Right forelimb (tissue), 1 donor: ENCODE data around the gene CPSF4.
"Not testable (repeated sequence)": the region's sequence is repeated elsewhere in the genome, so short reads cannot be mapped to it uniquely, and the experiment has no call there.

Experiments used
- DNase-seq: peaks from one replicate; pipeline ENCODE4 v3.0.0-alpha.2; 2018

CPSF4 gene

GRCh38 chr7:99408379-99409191 is 30.2 kb upstream of the CPSF4 start, which contains the start of the genes BUD31 and PDAP1:
Gene BUD31, plus strand, starts transcription at chr7:99408969. Its CDS starts 2,124 bp downstream, at chr7:99411093.
Gene PDAP1, minus strand, starts transcription at chr7:99408597. Its CDS starts 49 bp downstream, at chr7:99408548.
- DNase-seq, result peak; percentile 97

DNA sequence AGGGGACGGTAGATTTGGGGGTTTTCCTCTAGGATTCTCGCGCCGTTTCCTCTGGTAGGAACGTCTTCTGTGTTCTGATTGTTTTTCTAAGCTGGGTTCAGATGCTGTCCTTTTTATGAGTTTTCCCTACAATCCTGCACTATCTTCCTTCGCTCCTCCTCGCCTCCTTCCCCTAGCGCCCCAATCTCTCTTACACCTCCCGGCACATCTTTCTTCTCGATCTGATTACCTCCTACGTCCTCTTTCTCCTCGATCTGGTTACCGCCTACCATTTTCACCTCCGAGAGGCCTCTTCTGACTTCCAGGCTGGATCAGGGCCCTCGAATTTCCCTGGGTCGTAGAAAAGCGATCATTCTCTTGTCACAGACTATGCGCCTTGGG is 29.6 kb upstream of the CPSF4 start:
- DNase-seq, result no peak

DNA sequence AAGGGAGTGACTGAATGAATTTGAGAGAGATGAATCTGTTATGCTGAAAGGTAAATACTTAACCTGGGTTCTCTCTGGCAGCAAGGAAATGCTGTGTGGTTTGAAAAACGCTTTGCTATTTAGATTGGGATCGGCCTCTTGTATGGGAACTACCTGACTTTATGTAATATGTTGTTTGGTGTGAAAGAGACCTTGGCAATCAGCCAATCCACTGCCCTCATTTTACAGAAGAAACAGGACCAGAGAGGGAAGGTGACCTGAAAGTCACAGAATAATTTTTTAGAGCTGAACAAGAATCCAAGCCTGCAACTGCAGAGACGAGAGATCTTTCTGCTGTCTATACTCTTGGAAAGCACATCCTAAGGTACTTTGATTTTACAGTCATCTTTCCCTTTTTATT is 28.9 kb upstream of the CPSF4 start:
- no peak for DNase-seq

- DNase-seq, result no peak
These were observed 28.1 kb upstream of the CPSF4 start for GRCh38 chr7:99410635-99411034.

- DNase-seq, result not testable (repeated sequence)
These were observed 23.1 kb upstream of the CPSF4 start for GRCh38 chr7:99415513-99416127.

- no peak for DNase-seq
These were observed 20.5 kb upstream of the CPSF4 start for GRCh38 chr7:99418260-99418659.

DNA sequence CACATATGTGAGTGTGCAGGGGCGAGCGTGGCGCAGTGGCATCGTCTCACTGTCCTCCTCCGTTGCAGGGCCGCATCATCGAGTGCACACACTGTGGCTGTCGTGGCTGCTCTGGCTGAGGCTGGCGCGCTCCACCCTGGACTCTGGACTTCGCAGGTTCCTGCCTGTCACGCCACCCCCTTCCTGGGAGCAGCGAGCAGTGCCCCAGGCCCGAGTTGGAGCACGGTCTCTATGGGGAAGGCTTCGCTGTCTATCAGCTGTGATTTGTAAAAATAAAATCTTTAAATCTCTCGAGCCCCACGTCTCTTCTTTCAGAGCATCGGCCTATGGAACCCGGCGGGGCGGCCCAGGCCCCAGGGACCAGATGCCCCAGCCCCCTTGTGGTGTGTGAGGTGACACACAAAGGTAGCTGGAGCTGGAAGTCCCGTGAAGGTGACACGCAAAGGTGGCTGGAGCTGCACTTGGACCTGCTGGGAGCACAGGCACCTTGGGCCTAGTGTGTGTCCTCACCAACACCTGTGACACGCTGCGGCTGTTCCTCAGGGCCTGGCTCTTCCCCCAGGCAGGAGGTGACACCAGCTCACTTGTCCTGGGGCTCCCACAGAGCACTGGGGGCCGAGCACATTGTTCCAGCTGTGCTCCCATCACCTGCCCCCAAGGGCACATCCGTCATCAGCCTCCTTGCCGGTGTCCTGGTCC is 19.3 kb upstream of the CPSF4 start:
- no peak for DNase-seq

DNA sequence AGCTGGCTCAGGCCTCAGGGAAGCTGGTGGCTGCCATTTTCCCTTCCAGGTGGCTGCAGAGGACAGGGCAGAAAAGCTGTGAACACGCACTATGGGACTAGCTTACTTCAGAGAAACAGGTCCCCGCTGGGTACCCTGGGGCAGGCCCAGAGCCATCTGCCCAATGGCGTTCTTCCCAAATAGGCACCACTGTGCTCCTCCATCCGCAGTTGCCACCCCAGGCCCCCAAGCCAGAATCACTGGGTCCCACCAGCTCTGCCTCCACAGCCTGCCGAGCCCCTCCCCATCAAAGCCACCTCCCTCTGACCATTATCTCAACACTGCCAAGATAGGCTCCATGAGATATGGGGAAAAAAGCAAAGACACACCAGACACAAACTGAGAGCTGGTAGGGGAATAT is 18.5 kb upstream of the CPSF4 start:
- no peak for DNase-seq

- no peak for DNase-seq
These were observed 17.8 kb upstream of the CPSF4 start for GRCh38 chr7:99420986-99421385.

DNA sequence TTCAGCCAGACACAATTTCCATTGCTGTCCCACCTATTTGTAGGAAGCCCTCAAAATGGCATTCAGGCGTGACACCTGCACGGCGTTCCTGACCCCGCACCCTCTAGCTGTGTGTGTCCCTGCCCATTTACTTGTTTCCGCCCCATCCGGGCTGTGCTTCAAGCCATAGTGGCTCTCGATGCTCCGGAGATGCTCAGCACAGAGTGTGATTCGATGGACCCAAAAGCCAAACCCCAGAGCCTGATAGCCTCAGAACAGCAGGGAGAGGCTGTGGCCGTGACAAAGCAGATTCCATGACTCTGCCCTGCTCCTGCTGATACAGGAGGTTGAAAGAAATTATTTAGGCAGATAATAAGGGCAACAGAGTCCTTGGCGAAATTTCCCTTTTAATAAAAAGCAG is 16.6 kb upstream of the CPSF4 start:
- DNase-seq, result no peak

DNA sequence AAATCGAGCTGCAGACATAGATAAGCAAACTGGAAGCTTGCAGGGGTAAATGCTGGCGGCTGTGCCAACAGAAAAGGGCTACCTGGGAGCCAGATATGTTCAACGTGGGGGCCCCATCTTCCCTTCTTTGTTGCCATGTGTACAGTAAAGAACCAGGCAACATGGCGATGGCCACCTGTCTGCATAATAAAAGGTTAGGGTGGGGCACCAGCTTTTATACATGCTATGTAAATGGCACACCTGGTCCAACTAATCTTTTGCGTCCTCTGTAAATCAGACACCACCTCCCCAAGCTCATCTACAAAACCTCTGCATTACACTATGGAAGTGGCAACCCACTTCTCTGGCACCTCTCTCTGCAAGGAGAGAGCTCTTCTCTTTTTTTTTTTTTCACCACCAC is 16.1 kb upstream of the CPSF4 start:
- no peak for DNase-seq

GRCh38 chr7:99424932-99425730 is 13.6 kb upstream of the CPSF4 start:
- no peak for DNase-seq

- no peak for DNase-seq
These were observed 9.7 kb upstream of the CPSF4 start for GRCh38 chr7:99428972-99429566.

DNA sequence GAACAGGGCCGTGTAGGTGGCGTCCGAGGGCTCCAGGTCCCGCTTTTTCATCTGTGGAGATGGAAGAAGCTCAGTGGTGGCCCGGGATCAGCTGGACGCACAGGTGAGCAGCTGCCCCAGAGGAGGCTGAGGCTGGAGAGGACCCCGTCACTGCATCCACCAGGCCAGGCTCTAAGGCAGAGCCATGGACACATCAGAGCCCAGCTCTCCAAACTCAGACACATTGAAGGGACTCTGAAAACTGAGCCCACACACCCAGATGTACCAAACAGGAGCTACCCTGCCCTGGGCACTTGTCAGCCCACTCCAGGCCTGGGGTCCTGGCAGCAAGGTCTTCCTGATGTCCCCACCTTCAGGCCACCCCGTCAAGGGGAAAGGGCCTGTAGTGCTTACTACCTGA is 9.0 kb upstream of the CPSF4 start:
- no peak for DNase-seq

- not testable (repeated sequence) for DNase-seq
These were observed 6.8 kb upstream of the CPSF4 start for GRCh38 chr7:99431756-99432540.

GRCh38 chr7:99433158-99433557 is 5.6 kb upstream of the CPSF4 start:
- no peak for DNase-seq

- no peak for DNase-seq
These were observed 684 bp upstream of the CPSF4 start for GRCh38 chr7:99437946-99438572.

DNA sequence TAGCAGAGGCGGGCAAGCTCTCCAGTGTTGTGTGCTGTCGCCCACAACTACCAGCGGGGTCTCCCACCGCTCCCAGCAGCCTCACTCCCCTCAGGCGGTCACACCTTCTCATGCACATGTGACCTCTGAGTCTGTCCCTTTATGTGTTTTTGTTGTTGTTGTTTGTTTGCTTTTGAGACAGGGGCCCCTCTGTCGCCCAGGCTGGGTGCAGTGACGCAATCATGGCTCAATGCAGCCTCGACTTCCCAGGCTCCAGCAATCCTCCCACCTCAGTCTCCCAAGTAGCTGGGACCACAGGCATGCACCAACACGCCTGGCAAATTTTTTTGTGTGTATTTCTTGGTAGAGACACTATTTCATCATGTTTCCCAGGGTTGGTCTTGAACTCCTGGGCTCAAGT is 1.5 kb downstream of the CPSF4 start:
- no peak for DNase-seq

- no peak for DNase-seq
These were observed 7.4 kb downstream of the CPSF4 start for GRCh38 chr7:99446096-99446495.

DNA sequence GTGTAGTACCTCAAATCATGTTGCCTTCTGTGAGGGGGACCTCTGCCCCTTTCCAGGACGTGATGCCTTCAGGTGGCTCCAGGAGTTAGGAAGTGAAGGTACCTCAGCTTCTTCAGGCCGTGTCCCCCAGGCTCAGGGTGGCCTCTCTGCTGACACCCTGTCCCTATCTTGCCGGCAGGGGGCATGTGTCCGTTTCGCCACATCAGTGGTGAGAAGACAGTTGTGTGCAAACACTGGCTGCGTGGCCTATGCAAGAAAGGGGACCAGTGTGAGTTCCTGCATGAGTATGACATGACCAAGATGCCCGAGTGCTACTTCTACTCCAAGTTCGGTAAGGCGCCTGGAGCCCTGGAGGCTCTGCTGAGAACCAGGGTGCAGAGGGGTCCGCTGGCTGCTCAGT is 9.2 kb downstream of the CPSF4 start:
- no peak for DNase-seq

DNA sequence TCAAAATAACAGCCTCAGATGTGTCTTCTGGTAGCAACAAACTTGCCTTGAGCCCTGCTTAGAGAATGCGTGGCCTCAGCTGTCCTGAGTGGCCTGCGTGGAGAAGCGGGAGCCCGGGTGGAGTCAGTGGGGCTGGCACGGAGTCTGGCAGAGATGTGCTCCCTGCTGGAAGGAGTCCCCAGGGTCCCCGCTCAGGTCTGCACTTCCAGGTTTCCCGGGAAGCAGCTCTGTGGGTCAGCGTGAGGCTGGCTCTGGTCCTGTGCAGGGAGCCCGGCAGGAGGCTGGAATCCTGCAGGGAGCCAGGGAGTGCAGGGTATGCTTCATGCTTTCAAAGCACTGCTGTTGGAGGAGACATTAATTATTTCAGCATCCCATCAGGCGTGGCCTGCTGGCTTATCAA is 10.1 kb downstream of the CPSF4 start:
- DNase-seq, result no peak
